ENCODE measurements around the gene AKAP13.

DNA sequence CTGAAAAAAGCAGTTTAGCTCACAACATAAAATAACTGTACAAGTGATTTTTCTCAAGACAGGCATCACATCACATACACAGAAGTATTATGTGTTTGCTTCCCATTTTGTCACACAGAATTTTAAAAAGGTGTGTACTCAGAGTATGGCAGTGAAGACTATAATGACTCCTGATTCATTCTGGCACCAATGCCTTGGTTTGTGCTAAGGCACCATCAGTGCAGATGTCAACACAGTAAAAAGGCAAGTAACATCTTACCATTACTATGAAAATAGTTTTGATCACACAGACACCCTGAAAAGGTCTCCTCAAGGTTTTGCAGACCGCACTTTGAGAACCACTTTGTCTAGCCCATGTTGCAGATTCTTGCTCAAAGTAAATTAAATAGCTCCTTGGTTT lies 222.8 kb downstream of the AKAP13 start:
- TF ChIP-seq CBX5 (IDR thresholded peaks at IDR 0.05; ENCODE audit: low read depth, low read length) = no peak
- TF ChIP-seq POLR2AphosphoS5 (IDR thresholded peaks at IDR 0.05; ENCODE audit: low read depth, low read length) = no peak
- TF ChIP-seq, protein P1, sequence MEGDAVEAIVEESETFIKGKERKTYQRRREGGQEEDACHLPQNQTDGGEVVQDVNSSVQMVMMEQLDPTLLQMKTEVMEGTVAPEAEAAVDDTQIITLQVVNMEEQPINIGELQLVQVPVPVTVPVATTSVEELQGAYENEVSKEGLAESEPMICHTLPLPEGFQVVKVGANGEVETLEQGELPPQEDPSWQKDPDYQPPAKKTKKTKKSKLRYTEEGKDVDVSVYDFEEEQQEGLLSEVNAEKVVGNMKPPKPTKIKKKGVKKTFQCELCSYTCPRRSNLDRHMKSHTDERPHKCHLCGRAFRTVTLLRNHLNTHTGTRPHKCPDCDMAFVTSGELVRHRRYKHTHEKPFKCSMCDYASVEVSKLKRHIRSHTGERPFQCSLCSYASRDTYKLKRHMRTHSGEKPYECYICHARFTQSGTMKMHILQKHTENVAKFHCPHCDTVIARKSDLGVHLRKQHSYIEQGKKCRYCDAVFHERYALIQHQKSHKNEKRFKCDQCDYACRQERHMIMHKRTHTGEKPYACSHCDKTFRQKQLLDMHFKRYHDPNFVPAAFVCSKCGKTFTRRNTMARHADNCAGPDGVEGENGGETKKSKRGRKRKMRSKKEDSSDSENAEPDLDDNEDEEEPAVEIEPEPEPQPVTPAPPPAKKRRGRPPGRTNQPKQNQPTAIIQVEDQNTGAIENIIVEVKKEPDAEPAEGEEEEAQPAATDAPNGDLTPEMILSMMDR (IDR thresholded peaks at IDR 0.05; ENCODE audit: control extremely low read depth in 1 of 3, insufficient read depth in 1 of 3, low read depth in 1 of 3, low read length in 3 of 3) = no peak
- TF ChIP-seq NRF1 (IDR thresholded peaks at IDR 0.05; ENCODE audit: low read depth, low read length) = no peak
- TF ChIP-seq YY1 (IDR thresholded peaks at IDR 0.05; ENCODE audit: low read depth, low read length) = no peak
- no peak for TF ChIP-seq BACH1 (IDR thresholded peaks at IDR 0.05; ENCODE audit: low read length)
- TF ChIP-seq POLR2A (IDR thresholded peaks at IDR 0.05; ENCODE audit: control extremely low read depth in 1 of 2, low read depth in 2 of 2, low read length in 2 of 2) = no peak
- TF ChIP-seq EZH2 (IDR thresholded peaks at IDR 0.05; ENCODE audit: low read depth, low read length, severe bottlenecking) = no peak
- no peak for TF ChIP-seq TEAD4 (IDR thresholded peaks at IDR 0.05; ENCODE audit: low read depth, low read length)
- TF ChIP-seq HDAC6 (IDR thresholded peaks at IDR 0.05; ENCODE audit: low read depth, low read length) = no peak

Data from H1 (cell line).